A549 treated with Hydrocortisone at 1 μM for 4 hours (cell line): ENCODE measurements around the gene KRTAP10-7. TPM values are rescaled to one million over a fixed set of nuclear protein-coding genes. Genes with fewer than 3 reads are reported as not detected.

ENCODE experiments used
- total RNA-seq: library from RNA; stranded (reverse); fragments of 200-300 nt; extraction: Qiagen RNA extraction; gene quantifications from 5 replicates; pipeline ENCODE4 v1.2.3, GENCODE V29; 2022

The KRTAP10-7 gene, protein sequence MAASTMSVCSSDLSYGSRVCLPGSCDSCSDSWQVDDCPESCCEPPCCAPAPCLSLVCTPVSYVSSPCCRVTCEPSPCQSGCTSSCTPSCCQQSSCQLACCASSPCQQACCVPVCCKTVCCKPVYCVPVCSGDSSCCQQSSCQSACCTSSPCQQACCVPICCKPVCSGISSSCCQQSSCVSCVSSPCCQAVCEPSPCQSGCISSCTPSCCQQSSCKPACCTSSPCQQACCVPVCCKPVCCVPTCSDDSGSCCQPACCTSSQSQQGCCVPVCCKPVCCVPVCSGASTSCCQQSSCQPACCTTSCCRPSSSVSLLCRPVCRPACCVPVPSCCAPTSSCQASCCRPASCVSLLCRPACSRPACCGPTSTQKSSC
- not detected in 5 replicates for total RNA-seq

DNA sequence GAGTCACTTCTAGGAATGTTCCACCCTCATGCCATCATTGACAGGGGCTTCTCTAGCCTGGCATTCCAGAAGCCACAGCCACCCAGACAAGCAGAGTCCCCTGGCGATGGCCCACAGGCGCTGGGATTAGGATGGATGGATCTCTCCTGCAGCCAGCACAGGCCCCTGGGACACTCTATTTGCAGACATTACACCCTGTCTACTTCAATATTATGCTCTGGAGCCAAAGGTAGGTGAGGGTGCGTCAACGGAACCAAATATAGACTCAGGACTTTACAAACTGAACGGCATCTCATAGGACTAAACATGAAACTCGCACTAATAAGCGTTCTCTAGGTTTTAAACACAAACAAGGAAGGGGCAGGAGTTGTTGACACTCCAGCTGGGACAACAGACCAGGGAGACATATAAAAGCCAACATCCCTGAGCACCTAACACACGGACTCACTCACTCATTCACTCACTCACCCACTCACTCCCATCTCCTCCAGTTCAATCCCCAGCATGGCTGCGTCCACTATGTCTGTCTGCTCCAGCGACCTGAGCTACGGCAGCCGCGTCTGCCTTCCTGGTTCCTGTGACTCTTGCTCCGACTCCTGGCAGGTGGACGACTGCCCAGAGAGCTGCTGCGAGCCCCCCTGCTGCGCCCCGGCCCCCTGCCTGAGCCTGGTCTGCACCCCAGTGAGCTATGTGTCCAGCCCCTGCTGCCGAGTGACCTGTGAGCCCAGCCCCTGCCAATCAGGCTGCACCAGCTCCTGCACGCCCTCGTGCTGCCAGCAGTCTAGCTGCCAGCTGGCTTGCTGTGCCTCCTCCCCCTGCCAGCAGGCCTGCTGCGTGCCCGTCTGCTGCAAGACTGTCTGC, at the start of gene KRTAP10-7:
Gene KRTAP10-7, plus strand, starts transcription at position 480 of the 861 bp plus-strand sequence. Its CDS starts 25 bp downstream, at position 505.

GRCh38 chr21:44551340-44551961, 48.9 kb upstream of the KRTAP10-7 start, which contains the start of gene KRTAP10-2:
Gene KRTAP10-2 (minus strand): TSS chr21:44551505. CDS start chr21:44551458, 47 bp downstream.

DNA sequence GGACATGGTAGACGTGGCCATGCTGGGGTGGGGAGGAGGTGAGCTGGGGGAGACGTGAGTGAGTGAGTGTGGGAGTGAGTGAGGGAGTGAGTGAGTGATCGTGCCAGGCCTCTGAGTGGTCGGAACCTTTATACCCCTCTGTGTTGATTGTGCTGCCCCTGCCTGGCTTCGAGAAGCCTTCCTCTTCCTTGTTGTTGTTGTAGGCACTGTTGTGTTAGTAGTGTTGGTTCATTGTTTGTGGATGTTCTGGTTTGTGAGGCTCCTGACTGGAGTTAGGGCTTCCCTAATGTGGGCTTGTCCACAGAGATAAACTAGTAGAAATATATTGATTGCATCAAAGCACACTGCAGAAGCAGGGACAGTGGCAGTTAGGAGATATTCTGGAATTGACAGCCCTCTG, 41.7 kb upstream of the KRTAP10-7 start, which contains the start of gene KRTAP10-3:
Gene KRTAP10-3, minus strand, starts transcription at position 101 of the 400 bp plus-strand sequence. Its CDS starts 80 bp downstream, at position 21.

GRCh38 chr21:44573630-44574456, 26.6 kb upstream of the KRTAP10-7 start, which contains the start of gene KRTAP10-4:
Gene KRTAP10-4 (plus strand): TSS chr21:44573729. CDS start chr21:44573759, 30 bp downstream.

DNA sequence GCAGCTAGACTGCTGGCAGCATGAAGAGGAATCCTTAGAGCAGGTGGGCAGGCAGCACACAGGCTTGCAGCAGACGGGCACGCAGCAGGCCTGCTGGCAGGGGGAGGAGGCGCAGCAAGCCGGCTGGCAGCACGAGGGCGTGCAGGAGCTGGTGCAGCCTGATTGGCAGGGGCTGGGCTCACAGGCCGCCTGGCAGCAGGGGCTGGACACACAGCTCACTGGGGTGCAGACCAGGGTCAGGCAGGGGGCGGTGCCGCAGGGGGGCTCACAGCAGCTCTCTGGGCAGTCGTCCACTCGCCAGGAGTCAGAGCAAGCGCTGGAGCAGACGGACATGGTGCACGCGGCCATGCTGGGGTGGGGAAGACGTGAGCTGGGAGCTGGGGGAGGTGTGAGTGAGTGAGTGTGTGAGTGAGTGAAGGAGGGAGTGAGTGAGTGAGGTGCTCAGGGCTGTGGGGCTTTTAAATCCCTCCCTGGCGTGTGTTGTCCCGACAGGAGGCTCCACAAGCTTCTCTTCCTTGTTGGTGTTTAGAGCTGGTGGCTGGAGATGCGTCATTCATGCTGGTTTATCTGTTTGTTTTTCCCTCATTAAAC, 20.1 kb upstream of the KRTAP10-7 start, which contains the start of gene KRTAP10-5:
Gene KRTAP10-5, minus strand, starts transcription at position 374 of the 591 bp plus-strand sequence. Its CDS starts 26 bp downstream, at position 348.

DNA sequence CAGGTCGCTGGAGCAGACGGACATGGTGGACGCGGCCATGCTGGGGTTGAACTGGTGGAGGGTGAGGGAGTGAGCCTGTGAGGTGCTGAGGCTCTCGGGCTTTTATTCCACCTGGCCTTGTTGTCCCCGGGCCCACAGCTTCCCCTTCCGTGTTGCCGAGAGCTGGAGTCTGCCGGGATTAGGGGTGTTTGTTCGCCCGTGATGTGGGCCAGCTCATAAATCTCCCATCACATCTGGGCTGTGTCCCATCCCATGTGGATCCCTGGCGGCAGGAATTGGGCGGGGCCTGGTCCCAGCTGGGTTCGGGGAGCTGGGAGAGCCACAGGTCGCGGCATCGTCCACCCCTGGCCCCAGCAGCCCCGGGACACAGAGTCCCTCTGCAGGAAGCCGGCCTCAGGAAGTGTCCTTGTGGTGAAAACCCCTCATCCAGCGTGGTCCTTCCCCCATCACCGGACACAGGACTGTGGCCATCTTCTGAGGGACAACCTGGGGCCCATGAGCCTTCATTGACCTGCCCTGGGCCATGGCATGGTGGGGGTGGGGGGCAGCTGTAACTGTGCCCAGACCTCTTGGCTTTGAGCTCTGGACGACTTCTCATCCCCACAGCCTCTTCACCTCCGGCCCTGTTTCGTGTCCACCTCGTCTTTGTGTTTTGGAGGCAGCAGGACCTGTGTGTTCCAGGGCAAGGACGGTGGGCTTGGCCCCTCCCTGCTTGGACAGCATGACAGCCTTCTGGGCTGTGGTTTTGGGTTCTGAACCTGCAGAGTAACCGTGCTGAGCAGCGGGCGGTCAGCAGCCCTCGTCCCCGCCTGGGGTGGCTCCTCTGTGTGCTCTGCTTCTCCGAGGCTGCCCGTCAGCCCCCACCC, 7.7 kb upstream of the KRTAP10-7 start, which contains the start of gene KRTAP10-6:
Gene KRTAP10-6, minus strand, starts transcription at position 60 of the 866 bp plus-strand sequence. Its CDS starts 21 bp downstream, at position 39.

DNA sequence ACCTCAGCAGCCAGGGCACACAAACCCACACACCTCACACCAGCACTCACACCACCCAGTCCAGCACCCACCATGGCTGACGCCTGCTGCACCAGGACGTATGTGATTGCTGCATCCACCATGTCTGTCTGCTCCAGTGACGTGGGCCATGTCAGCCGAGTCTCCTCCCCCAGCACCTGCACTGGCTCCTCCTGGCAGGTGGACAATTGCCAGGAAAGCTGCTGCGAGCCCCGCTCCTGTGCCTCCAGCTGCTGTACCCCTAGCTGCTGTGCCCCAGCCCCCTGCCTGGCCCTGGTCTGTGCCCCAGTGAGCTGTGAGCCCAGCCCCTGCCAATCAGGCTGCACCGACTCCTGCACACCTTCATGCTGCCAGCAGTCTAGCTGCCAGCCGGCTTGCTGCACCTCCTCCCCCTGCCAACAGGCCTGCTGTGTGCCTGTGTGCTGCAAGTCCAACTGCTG, 11.7 kb downstream of the KRTAP10-7 start, which contains the start of gene KRTAP10-8:
Gene KRTAP10-8, plus strand, starts transcription at position 51 of the 458 bp plus-strand sequence. Its CDS starts 22 bp downstream, at position 73.

DNA sequence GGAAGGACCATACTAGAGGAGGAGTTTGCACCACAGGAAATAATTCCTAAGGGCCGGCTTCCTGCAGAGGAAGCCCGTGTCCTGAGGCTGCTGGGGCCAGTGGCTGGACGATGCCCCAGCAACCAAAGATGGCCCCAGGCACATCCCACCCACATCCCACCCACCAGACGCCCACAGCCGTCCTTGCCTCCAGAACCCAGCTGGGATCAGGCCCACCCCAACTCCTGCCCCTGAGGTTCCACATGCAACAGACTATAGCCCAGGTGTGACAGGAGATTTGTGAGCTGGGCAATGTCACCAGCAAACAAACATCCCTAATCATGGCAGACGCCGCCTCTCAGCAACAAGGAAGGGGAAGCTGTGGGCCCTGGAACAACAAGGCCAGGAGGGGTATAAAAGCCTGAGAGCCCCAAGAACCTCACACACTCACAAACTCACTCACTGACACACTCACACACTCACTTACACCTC, 26.3 kb downstream of the KRTAP10-7 start, which contains the start of gene KRTAP10-9:
Gene KRTAP10-9, plus strand, starts transcription at position 421 of the 471 bp plus-strand sequence. CDS start 79 bp downstream, outside the sequence.

DNA sequence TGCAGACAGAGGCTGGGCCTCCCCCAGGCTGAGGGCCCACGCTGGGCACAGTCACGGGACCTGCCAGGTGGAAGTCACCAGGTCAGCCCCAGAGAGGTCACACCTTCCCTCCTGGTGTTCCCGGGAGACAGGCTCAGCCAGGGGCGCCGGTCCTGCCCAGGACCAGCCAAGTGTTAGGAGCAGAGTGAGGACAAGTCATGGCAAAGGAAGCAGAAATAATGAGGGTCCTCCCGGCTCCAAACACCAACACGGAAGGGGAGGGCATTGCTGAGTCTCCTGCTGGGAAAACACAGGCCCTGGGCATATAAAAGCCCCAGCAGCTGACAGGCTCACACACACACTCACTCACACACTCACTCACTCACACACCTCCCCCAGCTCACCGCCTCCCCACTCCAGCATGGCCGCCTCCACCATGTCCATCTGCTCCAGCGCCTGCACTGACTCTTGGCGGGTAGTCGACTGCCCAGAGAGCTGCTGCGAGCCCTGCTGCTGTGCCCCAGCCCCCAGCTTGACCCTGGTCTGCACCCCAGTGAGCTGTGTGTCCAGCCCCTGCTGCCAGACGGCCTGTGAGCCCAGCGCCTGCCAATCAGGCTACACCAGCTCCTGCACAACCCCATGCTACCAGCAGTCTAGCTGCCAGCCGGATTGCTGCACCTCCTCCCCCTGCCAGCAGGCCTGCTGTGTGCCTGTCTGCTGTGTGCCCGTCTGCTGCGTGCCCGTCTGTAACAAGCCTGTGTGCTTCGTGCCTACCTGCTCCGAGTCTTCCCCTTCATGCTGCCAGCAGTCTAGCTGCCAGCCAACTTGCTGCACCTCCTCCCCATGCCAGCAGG, 36.8 kb downstream of the KRTAP10-7 start, which contains the start of gene KRTAP10-10:
Gene KRTAP10-10, plus strand, starts transcription at position 339 of the 833 bp plus-strand sequence. Its CDS starts 62 bp downstream, at position 401.

DNA sequence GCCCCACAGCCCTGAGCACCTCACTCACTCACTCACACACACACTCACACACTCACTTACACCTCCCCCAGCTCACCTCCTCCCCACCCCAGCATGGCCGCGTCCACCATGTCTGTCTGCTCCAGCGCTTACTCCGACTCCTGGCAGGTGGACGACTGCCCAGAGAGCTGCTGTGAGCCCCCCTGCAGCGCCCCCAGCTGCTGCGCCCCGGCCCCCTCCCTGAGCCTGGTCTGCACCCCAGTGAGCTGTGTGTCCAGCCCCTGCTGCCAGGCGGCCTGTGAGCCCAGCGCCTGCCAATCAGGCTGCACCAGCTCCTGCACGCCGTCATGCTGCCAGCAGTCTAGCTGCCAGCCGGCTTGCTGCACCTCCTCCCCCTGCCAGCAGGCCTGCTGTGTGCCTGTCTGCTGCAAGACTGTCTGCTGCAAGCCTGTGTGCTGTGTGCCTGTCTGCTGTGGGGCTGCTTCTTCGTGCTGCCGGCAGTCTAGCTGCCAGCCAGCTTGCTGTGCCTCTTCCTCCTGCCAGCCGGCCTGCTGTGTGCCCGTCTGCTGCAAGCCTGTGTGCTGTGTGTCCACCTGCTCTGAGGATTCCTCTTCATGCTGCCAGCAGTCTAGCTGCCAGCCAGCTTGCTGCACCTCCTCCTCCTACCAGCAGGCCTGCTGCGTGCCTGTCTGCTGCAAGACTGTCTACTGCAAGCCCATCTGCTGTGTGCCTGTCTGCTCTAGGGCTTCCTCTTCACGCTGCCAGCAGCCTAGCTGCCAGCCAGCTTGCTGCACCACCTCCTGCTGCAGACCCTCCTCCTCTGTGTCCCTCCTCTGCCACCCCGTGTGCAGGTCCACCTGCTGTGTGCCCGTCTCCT, 46.2 kb downstream of the KRTAP10-7 start, which contains the start of gene KRTAP10-11:
Gene KRTAP10-11, plus strand, starts transcription at position 49 of the 856 bp plus-strand sequence. Its CDS starts 45 bp downstream, at position 94.

Other genes starting within 250 kb of the KRTAP10-7 start
- gene TRPM2, start 247.0 kb upstream of the KRTAP10-7 start, total RNA-seq: 6.7 to 10.5 TPM (median 8.3 TPM) in 5 replicates
- gene LRRC3, start 145.1 kb upstream of the KRTAP10-7 start, total RNA-seq: 1.7 to 2.3 TPM (median 2.2 TPM) in 5 replicates
- not detected in 5 replicates for gene KRTAP10-1, start 60.4 kb upstream of the KRTAP10-7 start, total RNA-seq
- gene KRTAP10-2, start 49.1 kb upstream of the KRTAP10-7 start, total RNA-seq: not detected in 5 replicates
- not detected in 5 replicates for gene KRTAP10-3, start 41.8 kb upstream of the KRTAP10-7 start, total RNA-seq
- not detected in 5 replicates for gene KRTAP10-4, start 26.9 kb upstream of the KRTAP10-7 start, total RNA-seq
- gene KRTAP10-5, start 20.0 kb upstream of the KRTAP10-7 start, total RNA-seq: not detected in 5 replicates
- gene KRTAP10-6, start 8.1 kb upstream of the KRTAP10-7 start, total RNA-seq: not detected in 5 replicates
- not detected in 5 replicates for gene KRTAP10-8, start 11.5 kb downstream of the KRTAP10-7 start, total RNA-seq
- not detected in 5 replicates for gene KRTAP10-9, start 26.5 kb downstream of the KRTAP10-7 start, total RNA-seq
- gene KRTAP10-10, start 36.8 kb downstream of the KRTAP10-7 start, total RNA-seq: not detected in 5 replicates
- gene KRTAP10-11, start 45.8 kb downstream of the KRTAP10-7 start, total RNA-seq: not detected in 5 replicates
- gene KRTAP12-4, start 54.1 kb downstream of the KRTAP10-7 start, total RNA-seq: not detected in 5 replicates
- not detected in 5 replicates for gene KRTAP12-3, start 57.3 kb downstream of the KRTAP10-7 start, total RNA-seq
- not detected in 5 replicates for gene KRTAP12-2, start 66.3 kb downstream of the KRTAP10-7 start, total RNA-seq
- gene KRTAP12-1, start 81.6 kb downstream of the KRTAP10-7 start, total RNA-seq: not detected in 5 replicates
- gene KRTAP10-12, start 96.6 kb downstream of the KRTAP10-7 start, total RNA-seq: not detected in 5 replicates
- gene TSPEAR, start 111.0 kb downstream of the KRTAP10-7 start, total RNA-seq: not detected in 5 replicates
- 29.1 to 37.8 TPM (median 33.0 TPM) in 5 replicates for gene UBE2G2, start 201.2 kb downstream of the KRTAP10-7 start, total RNA-seq
- 59.7 to 71.5 TPM (median 62.8 TPM) in 5 replicates for gene SUMO3, start 217.5 kb downstream of the KRTAP10-7 start, total RNA-seq